ENCODE data around the gene KLHDC8A.
A peak's percentile ranks its signal among the peaks of the same experiment; 100 is the strongest.
"Not testable (repeated sequence)": the region's sequence is repeated elsewhere in the genome, so short reads cannot be mapped to it uniquely, and the experiment has no call there.

The KLHDC8A gene

DNA sequence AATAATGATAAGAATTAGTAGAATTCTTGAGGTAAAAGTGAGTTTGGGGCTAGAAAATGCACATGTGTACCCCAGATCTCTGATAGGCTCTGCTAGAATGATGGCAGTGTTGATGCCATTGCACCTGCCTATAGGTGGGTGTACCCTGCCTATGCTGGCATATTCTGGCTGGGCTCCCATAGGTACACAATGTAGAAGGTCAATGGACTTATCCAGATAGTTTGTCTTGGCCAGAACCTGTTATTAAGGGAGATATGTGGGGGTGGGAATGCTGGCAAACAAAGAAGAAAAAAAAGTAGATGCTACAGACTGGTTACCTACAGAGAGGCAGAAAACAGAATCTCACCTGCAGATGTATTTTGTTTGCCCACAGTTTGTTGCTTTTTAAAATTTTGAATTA lies 14.1 kb upstream of the KLHDC8A start:
- DNase-seq: no peak

DNA sequence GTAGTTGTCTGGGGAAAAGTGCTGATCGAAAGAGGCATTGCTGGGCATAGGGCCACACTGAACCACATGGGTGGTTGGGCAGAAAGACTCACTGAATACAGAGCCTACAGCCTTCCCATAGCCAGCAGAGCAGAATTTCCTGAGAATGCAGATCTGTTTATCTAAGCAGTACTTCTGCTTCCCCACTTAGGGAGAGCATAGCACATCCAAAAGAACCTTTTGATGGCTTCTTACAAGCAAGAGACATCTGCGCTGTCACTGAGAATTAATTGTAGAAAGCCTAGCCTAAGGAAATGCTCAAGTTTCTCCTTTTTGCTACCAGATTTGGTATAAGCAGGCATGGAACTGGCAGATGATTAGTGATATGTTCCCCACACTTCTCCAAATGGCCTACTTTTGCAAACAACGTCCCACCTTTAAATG lies 13.0 kb upstream of the KLHDC8A start:
- DNase-seq: no peak

DNA sequence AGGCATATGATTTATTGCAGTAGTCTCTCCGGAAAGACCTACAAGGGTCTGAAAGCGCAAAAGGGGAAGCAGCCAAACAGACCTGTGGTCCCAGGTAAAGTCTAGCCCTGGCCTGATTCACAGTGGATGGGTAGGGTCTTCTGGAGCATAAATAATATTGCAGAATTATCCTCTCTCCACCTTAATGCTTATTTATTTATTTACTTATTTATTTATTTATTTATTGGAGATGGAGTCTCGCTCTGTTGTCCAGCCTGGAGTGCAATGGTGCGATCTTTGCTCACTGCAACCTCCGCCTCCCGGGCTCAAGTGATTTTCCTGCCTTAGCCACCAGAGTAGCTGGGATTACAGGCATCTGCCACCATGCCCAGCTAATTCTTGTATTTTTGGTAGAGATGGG lies 11.8 kb upstream of the KLHDC8A start:
- DNase-seq: no peak

DNA sequence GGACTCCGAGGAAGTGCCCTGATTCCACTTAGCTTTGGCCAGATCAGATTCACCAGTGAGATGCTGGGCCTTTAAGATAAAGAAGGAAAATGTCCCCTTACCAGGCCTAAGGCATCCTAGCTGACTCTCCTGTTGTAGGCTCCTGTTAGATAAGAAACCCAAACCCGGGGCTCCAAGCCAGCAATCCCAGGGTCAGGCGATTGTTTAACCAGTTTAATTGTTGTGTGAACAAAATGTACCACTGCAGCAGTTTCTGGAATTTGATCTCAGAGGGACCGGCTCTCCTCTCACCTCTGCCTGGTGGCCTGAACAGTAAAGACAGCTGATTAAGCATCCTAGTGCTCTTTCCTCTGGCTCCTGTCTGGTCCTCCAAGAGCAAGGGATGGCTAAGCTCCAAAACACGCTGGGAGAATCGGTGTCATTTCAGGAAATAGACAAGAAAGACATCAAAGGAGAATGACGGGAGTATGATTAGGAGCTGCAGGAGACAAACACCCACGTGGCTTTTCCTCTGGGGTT lies 9.3 kb upstream of the KLHDC8A start:
- DNase-seq: no peak

DNA sequence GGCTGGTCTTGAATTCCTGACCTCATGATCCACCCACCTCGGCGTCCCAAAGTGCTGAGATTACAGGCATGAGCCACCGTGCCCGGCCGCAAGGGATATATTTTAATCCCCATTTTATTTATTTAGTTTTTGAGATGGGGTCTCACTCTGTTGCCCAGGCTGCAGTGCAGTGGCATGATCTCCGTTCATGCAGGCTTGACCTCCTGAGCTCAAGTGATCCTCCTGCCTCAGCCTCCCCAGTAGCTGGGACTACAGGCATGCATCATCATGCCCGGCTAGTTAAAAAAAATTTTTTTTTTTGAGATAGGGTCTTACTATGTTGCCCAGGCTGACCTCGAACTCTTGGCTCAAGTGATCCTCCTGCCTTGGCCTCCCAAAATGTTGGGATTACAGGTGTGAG lies 8.4 kb upstream of the KLHDC8A start:
- DNase-seq: not testable (repeated sequence)

DNA sequence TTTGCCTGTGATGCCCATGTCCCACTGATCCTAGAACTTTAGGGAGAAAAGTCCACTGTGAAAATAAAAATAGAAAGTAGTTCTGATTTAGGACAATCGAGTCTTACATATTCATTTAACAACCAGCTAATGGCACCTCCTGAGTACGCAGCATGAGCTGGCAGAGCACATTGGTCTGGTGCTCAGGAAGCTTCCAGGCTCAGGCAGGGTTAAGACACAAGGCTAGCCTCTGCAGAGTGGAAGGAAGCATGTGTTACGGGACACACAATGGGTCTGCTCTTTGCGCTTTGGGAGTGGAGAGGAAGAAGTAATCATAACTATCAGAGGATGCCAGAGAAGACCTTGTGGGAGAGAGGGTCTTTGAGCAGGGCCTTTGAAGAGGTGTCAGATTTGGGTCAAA lies 4.2 kb upstream of the KLHDC8A start:
- no peak for DNase-seq

DNA sequence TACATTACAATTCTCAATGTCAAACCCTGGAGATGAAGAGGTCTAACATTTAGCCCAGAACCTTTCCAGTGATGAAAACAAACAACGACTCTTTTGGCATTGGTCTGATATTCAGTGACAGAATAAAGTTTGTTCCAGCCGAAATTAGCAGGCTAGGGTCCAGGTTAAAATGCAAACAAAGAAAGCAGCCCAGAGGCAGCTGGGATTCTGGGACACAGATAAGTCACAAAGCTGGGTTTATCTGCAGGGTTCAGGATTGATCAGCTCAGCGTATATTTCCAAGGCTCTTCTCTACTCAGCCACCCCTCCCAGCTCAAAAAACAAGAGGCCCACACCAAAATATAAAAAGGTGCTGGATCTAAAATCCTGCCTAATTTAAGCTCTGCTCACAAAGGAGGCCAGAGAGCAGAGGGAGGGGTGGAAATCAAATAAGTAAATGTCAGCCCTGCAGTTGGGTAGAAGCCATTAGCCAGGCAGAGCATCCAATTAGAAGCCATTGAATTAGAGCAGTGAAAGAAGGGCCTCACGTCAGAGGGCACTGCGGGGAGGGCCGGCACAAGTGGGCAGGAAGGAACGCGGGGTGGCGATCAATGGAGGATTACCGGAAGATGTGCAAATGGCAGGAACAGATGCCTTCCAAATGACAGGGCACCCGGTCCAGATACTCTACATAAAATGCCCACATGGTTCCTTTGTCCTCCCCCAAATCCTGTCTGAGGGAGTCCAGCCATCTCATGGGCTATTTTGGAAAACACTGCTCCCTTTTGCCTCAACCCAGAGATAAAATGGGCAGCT lies 3.2 kb upstream of the KLHDC8A start:
- no peak for DNase-seq

DNA sequence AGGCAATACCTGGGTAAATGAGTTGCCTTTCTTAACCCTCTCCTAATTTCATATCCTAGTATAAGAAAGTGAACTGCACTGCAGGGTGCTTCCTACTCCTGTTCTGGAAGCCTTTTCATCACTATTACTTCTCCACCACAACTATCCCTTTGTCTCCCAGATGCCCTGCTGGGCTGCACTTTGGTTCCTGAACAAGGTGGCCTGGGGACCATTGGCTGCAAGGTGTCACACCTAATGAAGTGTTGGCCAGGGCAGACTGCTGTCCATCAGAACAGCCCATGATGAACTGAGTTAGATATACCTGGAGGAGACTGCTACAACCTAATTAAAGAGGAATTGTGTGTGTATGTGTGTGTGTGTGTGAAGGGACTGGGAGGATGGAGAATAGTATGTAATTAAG lies 1.9 kb upstream of the KLHDC8A start:
- no peak for DNase-seq

DNA sequence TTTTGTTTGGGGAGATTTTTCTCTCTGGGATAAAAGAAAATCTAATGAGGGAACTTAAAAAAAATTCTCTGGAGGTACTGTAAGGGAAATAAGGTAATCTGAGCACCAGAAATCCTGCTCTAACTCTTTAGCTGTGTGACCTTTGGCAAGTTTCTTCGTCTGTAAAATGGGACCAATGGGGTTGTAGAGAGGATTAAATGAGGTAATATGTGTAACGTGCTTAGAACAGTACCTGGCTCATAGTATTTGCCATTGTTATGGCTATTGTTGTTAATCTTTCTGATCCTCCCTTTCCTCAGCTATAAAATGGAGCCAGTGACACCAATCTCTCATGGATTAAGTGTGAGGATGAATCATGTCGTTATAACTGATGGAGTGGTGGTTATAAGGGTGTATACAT lies 845 bp upstream of the KLHDC8A start:
- DNase-seq: no peak

DNA sequence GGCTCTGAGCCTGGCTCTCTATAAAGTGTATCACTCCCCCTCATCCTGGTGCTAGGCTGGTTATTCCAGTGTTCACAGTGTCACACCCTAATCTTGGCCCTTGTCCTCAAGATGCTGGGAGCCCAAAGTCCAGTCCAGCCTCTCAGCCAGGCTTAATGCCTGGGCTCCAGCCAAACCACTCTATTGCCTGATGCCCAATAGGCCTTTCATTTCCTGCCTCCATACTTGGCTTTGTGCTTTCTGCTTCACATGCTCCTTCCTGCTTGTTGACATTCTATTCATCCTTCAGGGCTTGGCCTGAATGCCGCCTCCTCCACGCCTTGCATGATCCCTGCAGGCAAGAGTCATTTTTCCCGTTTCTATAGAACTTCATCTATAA lies 1.7 kb downstream of the KLHDC8A start:
- no peak for DNase-seq

DNA sequence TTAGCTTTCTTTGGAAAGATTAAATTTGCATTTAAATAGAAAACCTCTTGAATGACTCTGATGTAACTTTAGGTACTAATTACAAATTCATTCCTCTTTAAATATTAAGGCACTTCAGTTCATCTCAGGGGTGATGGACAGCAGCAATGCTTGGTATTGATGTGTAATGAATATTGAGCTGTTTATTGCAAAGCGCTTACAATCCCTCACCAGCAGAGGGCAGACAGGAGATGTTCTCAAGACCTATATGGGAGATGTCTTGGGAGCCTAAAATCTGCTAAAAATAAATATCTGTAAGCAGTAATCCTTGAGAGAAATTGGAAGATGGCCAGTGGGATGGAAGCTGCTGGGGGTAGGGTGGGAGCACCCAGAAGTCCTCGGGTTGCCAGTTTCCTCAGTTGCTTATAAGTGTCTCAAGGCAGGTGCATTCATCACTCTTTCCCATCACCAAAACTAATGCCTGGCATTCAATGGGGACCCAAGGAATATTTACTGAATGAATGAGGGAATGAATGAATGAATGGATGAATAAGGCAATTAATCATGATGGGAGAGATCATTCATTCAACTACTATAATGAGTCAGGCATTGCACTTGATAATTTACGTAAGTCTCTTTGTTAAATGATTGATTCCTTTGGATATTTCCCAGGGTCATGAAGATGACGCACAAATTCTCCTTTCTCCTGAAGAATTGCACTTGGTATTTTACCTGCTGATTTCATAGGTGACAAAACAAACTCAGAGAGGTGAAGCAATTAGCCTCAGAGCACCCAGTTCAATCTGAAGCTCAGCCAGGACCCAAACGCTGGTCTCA lies 2.3 kb downstream of the KLHDC8A start:
- peak; percentile 59 to 72 for DNase-seq

DNA sequence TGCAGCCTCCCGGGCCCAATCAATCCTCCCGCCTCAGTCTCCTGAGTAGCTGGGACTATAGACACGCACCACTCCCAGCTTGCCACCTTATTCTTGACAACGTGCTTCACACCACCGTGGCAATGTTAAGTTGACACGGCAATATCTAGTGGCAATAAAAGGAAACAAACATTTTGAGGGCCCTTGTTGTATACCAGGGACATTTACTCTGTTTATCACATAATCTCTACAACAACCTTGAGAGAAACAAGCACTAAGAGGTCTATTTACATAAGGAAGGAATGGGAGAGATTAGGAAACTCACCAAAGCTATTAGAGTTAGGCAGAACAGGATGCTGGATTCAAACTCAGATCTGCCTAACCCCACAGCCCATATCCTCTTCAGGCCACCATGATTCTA lies 3.1 kb downstream of the KLHDC8A start:
- no peak for DNase-seq

DNA sequence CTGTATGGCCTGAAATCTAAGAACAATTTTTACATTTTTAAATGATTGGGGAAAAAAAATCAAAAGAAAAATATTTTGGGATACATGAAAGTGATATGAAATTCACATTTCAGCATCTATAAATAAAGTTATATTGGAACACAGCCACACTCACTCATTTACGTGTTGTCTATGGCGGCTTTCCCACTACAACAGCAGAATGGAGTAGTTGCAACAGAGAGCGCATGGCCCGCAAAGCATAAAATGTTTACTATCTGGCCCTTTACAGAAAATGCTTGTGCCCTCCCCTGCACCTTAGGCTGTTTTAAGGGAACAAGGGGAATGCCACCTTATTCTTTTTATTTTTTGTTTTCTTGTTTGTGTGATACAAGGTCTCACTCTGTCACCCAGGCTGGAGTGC lies 3.5 kb downstream of the KLHDC8A start:
- no peak for DNase-seq

DNA sequence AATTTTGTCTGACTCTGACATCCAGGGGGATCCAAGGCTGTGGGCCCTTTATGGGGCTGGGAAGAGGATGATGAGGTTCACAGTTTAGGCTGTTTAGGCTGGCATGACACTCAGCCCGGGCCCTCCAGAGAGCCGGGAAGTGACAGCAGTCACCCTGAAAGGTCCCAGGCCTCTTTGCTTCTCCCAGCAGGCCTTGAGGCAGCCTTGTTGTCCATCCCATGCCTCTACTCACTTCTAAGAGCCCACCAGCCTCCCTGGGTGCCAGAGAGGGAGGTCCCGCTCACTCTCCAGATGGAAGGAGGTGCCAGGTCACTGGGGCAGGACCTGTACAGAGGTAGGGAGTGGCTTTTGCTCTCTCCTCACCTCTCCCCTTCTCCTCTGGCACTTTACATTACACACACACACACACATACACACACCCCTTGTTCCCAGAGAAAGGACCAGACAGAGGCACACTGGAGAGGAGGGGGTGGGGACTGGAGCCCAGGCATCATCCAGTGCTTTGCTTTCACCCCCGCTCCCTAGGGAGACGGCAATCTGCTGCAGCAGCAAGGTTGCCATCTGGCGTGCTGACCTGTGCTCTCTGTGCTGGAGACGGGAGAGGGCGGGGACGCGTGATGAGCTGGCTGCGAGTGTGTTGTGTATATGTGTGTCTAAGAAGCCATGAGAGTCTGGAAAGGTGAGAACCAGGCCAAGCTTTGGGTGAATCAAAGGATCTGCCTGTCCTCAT lies 4.6 kb downstream of the KLHDC8A start:
- DNase-seq: no peak

DNA sequence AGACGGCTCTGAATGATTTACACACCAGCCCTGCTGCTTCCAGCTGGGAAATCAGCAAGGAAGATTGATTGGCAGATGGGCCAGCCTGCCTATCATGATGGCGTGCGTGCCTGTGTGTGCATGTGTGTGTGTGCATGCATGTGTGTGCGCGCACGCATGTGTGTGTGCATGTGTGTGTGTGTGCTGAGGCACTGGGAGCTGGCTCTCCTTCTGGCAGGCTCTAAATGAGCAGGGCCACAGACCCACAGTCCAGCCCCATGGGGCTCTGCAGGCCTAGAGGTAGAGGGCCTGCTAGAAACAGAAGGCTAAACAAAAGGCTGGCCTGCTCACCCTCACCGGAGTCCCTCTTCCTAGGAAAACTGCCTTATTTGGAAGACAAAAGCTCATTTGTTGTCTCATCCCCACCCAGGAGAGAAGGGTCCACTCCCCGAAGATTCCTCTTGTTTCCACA lies 6.0 kb downstream of the KLHDC8A start:
- no peak for DNase-seq

DNA sequence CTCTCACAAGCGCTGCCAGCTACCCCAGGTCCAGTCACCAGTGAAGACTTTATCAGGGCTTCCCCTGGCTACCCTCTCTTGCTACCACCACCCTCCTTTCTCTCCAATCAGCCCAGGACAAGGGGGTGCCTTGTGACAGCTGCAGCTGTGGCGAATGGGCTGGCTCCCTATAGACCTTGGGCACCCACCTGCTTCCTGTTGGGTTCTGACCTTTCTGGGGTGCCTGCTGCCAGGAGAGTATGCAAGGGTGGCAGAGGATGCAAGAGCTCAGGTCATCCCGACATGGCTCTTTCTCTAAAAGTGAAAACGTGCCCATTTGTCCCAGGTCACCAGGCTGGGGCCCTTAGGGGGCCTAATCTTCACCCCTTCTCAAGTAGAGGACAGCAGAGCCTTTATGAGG lies 6.6 kb downstream of the KLHDC8A start:
- DNase-seq: no peak

DNA sequence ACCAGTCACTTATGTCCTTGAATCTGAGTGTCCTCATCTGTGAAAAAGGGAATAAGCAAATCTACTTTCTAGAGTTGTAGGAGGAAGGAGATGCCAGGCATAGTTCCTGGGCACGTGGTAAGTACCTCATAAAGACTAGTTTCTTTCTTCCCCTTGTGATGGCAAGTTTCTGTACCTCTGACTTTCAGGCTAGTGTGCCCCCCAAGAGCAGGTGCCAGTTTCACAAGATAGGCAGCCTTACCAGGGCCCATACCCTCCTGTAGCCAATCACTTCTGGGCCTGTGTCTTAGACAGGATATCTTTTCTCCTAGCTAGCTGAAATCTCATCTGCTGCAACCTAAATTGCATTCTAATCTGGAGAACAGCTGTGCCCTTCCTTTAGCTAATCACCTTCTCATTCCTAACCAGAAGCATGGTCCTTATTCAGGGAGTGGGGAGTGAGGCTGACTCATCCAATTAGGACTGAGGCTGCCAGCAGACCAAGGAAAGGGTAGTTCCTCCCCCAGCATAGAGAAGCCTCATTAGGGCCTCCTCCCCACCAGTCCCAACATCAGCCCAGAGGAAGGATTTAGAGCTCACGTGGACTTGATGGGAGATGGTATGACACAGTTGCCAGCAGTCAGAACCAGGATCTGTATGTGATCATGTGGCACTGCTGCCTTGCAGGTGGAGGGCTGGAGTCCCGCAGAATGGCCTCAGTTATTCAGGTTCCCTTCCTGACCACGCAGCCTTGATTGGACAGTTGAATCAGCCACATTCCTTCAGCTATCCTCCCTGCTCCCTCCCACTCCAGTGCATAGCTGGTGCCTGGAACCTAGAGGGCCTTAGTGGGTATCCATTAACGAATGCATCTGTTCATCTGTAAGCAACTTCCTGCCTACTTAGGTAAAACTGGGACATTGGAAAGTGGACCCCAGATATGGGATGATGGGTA lies 7.9 kb downstream of the KLHDC8A start:
- no peak for DNase-seq

DNA sequence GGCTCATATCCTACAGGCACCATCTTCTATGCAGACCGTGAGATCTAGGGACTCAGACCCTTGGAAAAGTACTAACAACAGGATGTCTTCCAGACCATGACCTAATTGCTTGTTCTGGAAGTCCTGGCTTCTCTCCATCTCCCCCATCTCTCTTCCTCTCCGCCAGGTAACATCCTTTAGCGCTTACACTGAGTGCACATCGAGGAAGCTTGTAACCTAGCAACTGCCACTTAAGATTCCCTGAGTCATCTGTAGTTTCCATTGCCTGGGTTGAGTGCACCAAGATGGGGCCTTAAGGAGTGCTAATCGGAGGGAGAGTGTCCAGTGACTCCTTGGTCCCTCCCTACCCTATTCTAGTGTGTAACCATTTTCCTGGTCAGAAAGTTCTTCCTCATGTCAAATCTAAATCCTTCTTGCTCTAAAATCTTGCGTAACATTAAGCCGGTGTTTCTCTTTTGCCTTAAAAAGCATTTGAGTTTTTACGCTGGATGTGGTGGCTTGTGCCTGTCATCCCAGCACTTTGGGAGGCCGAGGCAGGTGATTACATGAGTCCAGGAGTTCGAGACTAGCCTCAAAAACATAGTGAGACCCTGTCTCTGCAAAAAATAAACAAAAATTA lies 9.7 kb downstream of the KLHDC8A start:
- DNase-seq: no peak

DNA sequence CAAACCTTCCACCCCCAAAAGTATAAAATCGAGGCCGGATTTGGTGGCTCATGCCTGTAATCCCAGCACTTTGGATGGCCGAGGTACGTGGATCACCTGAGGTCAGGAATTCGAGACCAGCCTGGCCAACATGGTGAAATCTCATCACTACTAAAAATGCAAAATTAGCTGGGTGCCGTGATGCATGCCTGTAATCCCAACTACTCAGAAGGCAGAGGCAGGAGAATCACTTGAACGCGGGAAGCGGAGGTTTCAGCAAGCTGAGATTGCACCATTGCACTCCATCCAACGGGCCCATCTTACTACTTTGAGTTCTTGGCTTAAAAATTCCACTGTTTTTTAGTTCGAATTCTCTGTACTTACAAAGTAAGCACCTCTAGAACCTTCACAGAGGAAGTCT lies 11.0 kb downstream of the KLHDC8A start:
- DNase-seq: no peak

DNA sequence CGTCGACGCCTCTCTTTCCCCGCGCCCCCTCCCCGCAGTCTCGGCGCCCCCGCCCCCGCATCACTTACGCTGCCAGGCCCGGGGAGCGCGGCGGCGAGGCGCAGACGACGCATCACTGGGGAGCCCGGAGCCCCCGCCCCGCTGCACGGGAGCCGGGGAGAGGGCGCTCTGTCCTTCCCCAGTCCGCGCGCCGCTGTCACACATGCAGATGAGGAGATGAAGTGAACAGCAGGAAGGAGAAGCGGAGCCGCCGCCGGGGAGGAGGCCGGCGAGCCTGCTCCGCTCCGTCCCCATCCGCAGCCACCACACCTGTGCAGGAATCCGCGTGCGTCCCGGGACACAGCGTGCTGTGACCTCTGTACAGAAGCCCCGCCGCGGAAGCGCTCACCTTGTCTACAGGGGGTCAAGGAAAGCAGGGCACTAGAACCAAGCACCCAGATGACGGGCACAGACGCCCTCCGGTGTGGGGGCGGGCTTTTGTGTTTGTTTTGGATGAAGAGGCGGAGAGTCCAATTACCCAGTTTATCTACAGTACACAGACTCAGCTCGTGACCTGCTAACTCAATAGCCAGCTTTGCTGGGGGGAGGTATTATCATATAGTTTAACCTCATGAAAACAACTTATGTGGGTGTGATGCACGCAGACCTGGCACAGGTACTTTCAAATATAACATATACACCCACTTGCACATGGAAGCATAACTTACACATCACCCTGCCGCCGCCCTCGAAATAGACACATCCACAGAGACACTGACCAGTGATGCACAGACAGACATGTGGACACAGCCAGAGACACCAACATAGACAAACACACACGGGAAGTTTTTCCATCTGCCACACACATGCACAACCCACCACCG lies 12.4 kb downstream of the KLHDC8A start:
- peak; percentile 57 to 58 for DNase-seq

All from stimulated activated CD4-positive, alpha-beta T cell treated with anti-CD3 and anti-CD28 coated beads, Interleukin-2, amount 100 ng/mL, for 24 hours (primary cell).